Small intestine (tissue), 7 donors: ENCODE data around the gene ENKUR. TPM values are rescaled to one million over a fixed set of nuclear protein-coding genes. Genes with fewer than 3 reads are reported as not detected.
"Not testable (repeated sequence)": the region's sequence is repeated elsewhere in the genome, so short reads cannot be mapped to it uniquely, and the experiment has no call there.

Experiments
- DNase-seq, 2 donors: peaks; one replicate each; pipeline versions ENCODE4 v3.0.0 to v3.0.0-alpha.2; 2013
- FAIRE-seq: peaks from 2 replicates; lab custom pipeline; 2012; peaks lifted over from hg19 to GRCh38; lab: Jason Lieb, UNC
- H3K27ac ChIP-seq, 3 donors: one replicate each; pipeline ENCODE4 v1.5.1; 2013; ENCODE audit warnings: low read length in 2 of 3, mild to moderate bottlenecking in 2 of 3, control low read depth in 1 of 3, inconsistent platforms in 1 of 3, low read depth in 1 of 3, moderate library complexity in 1 of 3
- H3K27me3 ChIP-seq, 3 donors: one replicate each; pipeline ENCODE4 v1.6.1; 2013; ENCODE audit warnings: low read length in 3 of 3, inconsistent platforms in 1 of 3; ENCODE audit not compliant: control insufficient read depth in 3 of 3, insufficient read depth in 3 of 3
- H3K36me3 ChIP-seq, 3 donors: one replicate each; pipeline ENCODE4 v1.6.1; 2013; ENCODE audit warnings: low read length in 3 of 3, inconsistent platforms in 1 of 3, low read depth in 1 of 3, mild to moderate bottlenecking in 1 of 3, moderate library complexity in 1 of 3; ENCODE audit not compliant: control insufficient read depth in 3 of 3, insufficient read depth in 2 of 3
- H3K4me1 ChIP-seq, 3 donors: one replicate each; pipeline ENCODE4 v1.6.1; 2013; ENCODE audit warnings: low read length in 2 of 3, inconsistent platforms in 1 of 3, low read depth in 1 of 3, mild to moderate bottlenecking in 1 of 3, moderate library complexity in 1 of 3; ENCODE audit not compliant: control insufficient read depth in 3 of 3, insufficient read depth in 2 of 3
- H3K4me3 ChIP-seq, 3 donors: one replicate each; pipeline ENCODE4 v1.5.1; 2013; ENCODE audit warnings: low read length in 3 of 3, control low read depth in 1 of 3, inconsistent platforms in 1 of 3, low read depth in 1 of 3, mild to moderate bottlenecking in 1 of 3, moderate library complexity in 1 of 3
- H3K9me3 ChIP-seq, 2 donors: one replicate each; pipeline ENCODE4 v1.6.1; 2013; ENCODE audit warnings: low read depth in 1 of 2, low read length in 1 of 2; ENCODE audit not compliant: control insufficient read depth in 2 of 2, insufficient read depth in 1 of 2
- WGBS, 3 donors: extraction: QIAGEN DNeasy Blood & Tissue Kit; methylation state at CpG; one replicate each; pipeline ENCODE4 v1.1.7; 2013; 5-methylcytosine and 5-hydroxymethylcytosine counted together
- polyA plus RNA-seq, 4 donors: library from polyadenylated mRNA; stranded (reverse) in 3 of 4; unstranded in 1 of 4; fragments of 200-250 nt in 3 of 4; fragments of 120-200 nt in 1 of 4; gene quantifications; one replicate each; pipeline versions ENCODE4 v1.2.1 to v1.2.3, GENCODE V29; 2013
- donor health status: healthy with polysubstance abuse.
- donor health status: control.
- donor health status: control.
- donor health status: Bipolar disorder and iron deficiency.
- donor health status: healthy.

The ENKUR gene
- polyA plus RNA-seq, 4 donors: 0.10 to 1.9 (median 1.2) TPM

GRCh38 chr10:24981161-24981710, 34.7 kb downstream of the ENKUR start:
- 95 to 99% (median 98%) methylated on average over 5 of the region's 5 CpGs for WGBS, 3 donors
- no peak for FAIRE-seq

GRCh38 chr10:24979685-24980084, 36.3 kb downstream of the ENKUR start:
- WGBS, 3 donors: 94 to 98% (median 94%) methylated on average over 4 of the region's 4 CpGs

More at GRCh38 chr10:24981161-24981710, 34.7 kb downstream of the ENKUR start:
- Histone ChIP-seq H3K36me3 (no peaks in the 10 kb centered on the region), H3K4me3 (no peak overlapping the region), H3K27ac (no peak overlapping the region), H3K27me3 (no peaks in the 10 kb centered on the region), H3K9me3 (no peaks in the 10 kb centered on the region), H3K4me1 (no peaks in the 10 kb centered on the region)
- DNase-seq: no peak

GRCh38 chr10:24974976-24975375, 41.0 kb downstream of the ENKUR start:
- H3K4me1 ChIP-seq: no peaks in the 10 kb centered on the region
- no peaks in the 10 kb centered on the region for H3K36me3 ChIP-seq
- 7 to 36% (median 21%) methylated on average over 2 of the region's 2 CpGs for WGBS, 3 donors
- no peaks in the 10 kb centered on the region for H3K9me3 ChIP-seq
- peak; percentile 4 to 73 for DNase-seq
- H3K27me3 ChIP-seq: no peaks in the 10 kb centered on the region
- peak overlapping the region in 1 of 3 donors; percentile 61 for H3K27ac ChIP-seq
- FAIRE-seq: no peak
- no peak overlapping the region for H3K4me3 ChIP-seq

More at GRCh38 chr10:24979685-24980084, 36.3 kb downstream of the ENKUR start:
- Histone ChIP-seq H3K4me1 (no peaks in the 10 kb centered on the region), H3K4me3 (no peak overlapping the region), H3K27ac (no peak overlapping the region), H3K27me3 (no peaks in the 10 kb centered on the region), H3K36me3 (no peaks in the 10 kb centered on the region), H3K9me3 (no peaks in the 10 kb centered on the region)
- no peak for DNase-seq
- no peak for FAIRE-seq

GRCh38 chr10:24973163-24973562, 42.8 kb downstream of the ENKUR start:
- WGBS, 3 donors: 81 to 88% (median 83%) methylated on average over 5 of the region's 5 CpGs
- Histone ChIP-seq H3K36me3 (no peaks in the 10 kb centered on the region), H3K4me1 (no peaks in the 10 kb centered on the region), H3K9me3 (no peaks in the 10 kb centered on the region), H3K27ac (no peak overlapping the region), H3K4me3 (no peak overlapping the region), H3K27me3 (no peaks in the 10 kb centered on the region)
- no peak for FAIRE-seq
- DNase-seq: no peak

- H3K36me3 ChIP-seq: no peaks in the 10 kb centered on the region
- no peaks in the 10 kb centered on the region for H3K4me1 ChIP-seq
- no peaks in the 10 kb centered on the region for H3K27me3 ChIP-seq
- H3K27ac ChIP-seq: no peak overlapping the region
- FAIRE-seq (no peak), DNase-seq (no peak)
- no peaks in the 10 kb centered on the region for H3K9me3 ChIP-seq
- no peak overlapping the region for H3K4me3 ChIP-seq
These were observed 44.6 kb downstream of the ENKUR start for GRCh38 chr10:24971374-24971773.

- Histone ChIP-seq H3K36me3 (no peaks in the 10 kb centered on the region), H3K4me3 (no peak overlapping the region), H3K27me3 (no peaks in the 10 kb centered on the region), H3K4me1 (no peaks in the 10 kb centered on the region), H3K27ac (no peak overlapping the region), H3K9me3 (no peaks in the 10 kb centered on the region)
- WGBS, 3 donors: 52 to 83% (median 76%) methylated on average over 2 of the region's 2 CpGs
- DNase-seq: no peak
- no peak for FAIRE-seq
These were observed 46.1 kb downstream of the ENKUR start for GRCh38 chr10:24969841-24970281.

- FAIRE-seq: not testable (repeated sequence)
These were observed 47.0 kb downstream of the ENKUR start for GRCh38 chr10:24968951-24969350.

GRCh38 chr10:24968349-24968748, 47.6 kb downstream of the ENKUR start:
- peaks cover 0 to 3% (median 0%) of the 10 kb centered on the region in 3 donors for H3K4me1 ChIP-seq
- no peak overlapping the region for H3K27ac ChIP-seq
- no peak overlapping the region for H3K4me3 ChIP-seq
- WGBS, 3 donors: 95 to 96% (median 96%) methylated on average over 7 of the region's 7 CpGs
- no peak for DNase-seq
- no peaks in the 10 kb centered on the region for H3K27me3 ChIP-seq
- FAIRE-seq: no peak
- H3K9me3 ChIP-seq: no peaks in the 10 kb centered on the region
- no peaks in the 10 kb centered on the region for H3K36me3 ChIP-seq

More at GRCh38 chr10:24968951-24969350, 47.0 kb downstream of the ENKUR start:
- not testable (repeated sequence) for H3K27me3 ChIP-seq, H3K4me3 ChIP-seq, H3K36me3 ChIP-seq, H3K4me1 ChIP-seq, H3K9me3 ChIP-seq, DNase-seq, H3K27ac ChIP-seq
- 92 to 94% (median 94%) methylated on average over 11 of the region's 11 CpGs for WGBS, 3 donors

- Histone ChIP-seq H3K4me1 (peaks cover 0 to 9% (median 0%) of the 10 kb centered on the region in 3 donors), H3K27me3 (no peaks in the 10 kb centered on the region), H3K27ac (no peak overlapping the region), H3K36me3 (no peaks in the 10 kb centered on the region), H3K9me3 (no peaks in the 10 kb centered on the region), H3K4me3 (no peak overlapping the region)
- 81 to 89% (median 87%) methylated on average over 5 of the region's 5 CpGs for WGBS, 3 donors
- no peak for DNase-seq
- FAIRE-seq: no peak
These were observed 48.9 kb downstream of the ENKUR start for GRCh38 chr10:24966962-24967481.
